ENCODE results near the gene ARHGAP4.

The ARHGAP4 gene

GRCh38 chrX:153910446-153910845 lies 15.6 kb downstream of the ARHGAP4 start:
- H3K23ac ChIP-seq (ENCODE audit: low read length) = no peak overlapping the region
- no peak overlapping the region for H2BK120ac ChIP-seq (ENCODE audit: low read depth, low read length)
- H3K4me3 ChIP-seq (ENCODE audit: low read length) = no peak overlapping the region
- H4K5ac ChIP-seq (ENCODE audit: low read length) = no peak overlapping the region
- no peak overlapping the region for H4K8ac ChIP-seq (ENCODE audit: low read depth, low read length)
- H3K4me2 ChIP-seq (ENCODE audit: low read length) = no peak overlapping the region
- H3K56ac ChIP-seq (ENCODE audit: low read length) = no peak overlapping the region
- WGBS (ENCODE audit: extremely low coverage, insufficient coverage, low lambda C conversion rate) = no CpG with 5 or more reads among the region's 22 CpGs
- no peaks in the 10 kb centered on the region for H3K79me1 ChIP-seq (ENCODE audit: low read length)
- no peak overlapping the region for H3K18ac ChIP-seq (ENCODE audit: low read length)
- no peak overlapping the region for H3K9ac ChIP-seq (ENCODE audit: low read length)
- no peaks in the 10 kb centered on the region for H3K27me3 ChIP-seq (ENCODE audit: insufficient read depth, low read length, poor library complexity)
- no peaks in the 10 kb centered on the region for H3K79me2 ChIP-seq (ENCODE audit: control insufficient read depth, insufficient read depth, low read length)
- DNase-seq = no peak
- no peak overlapping the region for H3K4ac ChIP-seq (ENCODE audit: low read depth, low read length)
- H2BK15ac ChIP-seq (replicated peaks; ENCODE audit: low read depth) = no peak overlapping the region
- H3K4me1 ChIP-seq (ENCODE audit: control insufficient read depth, low read depth, low read length) = no peaks in the 10 kb centered on the region
- no peak overlapping the region for H2AK5ac ChIP-seq (ENCODE audit: low read length)
- H3K27ac ChIP-seq (ENCODE audit: low read depth, low read length) = no peak overlapping the region
- H2BK5ac ChIP-seq (ENCODE audit: low read length) = no peak overlapping the region
- H3K36me3 ChIP-seq (ENCODE audit: control insufficient read depth, insufficient read depth, low read length) = no peaks in the 10 kb centered on the region

- H3K79me1 ChIP-seq (ENCODE audit: low read length) = no peaks in the 10 kb centered on the region
- H3K27ac ChIP-seq (ENCODE audit: low read depth, low read length) = no peak overlapping the region
- H3K4me1 ChIP-seq (ENCODE audit: control insufficient read depth, low read depth, low read length) = no peaks in the 10 kb centered on the region
- no peak overlapping the region for H3K4me3 ChIP-seq (ENCODE audit: low read length)
- H3K9ac ChIP-seq (ENCODE audit: low read length) = no peak overlapping the region
- no peaks in the 10 kb centered on the region for H3K36me3 ChIP-seq (ENCODE audit: control insufficient read depth, insufficient read depth, low read length)
- no peak overlapping the region for H3K18ac ChIP-seq (ENCODE audit: low read length)
- H2BK5ac ChIP-seq (ENCODE audit: low read length) = no peak overlapping the region
- no peak overlapping the region for H2BK120ac ChIP-seq (ENCODE audit: low read depth, low read length)
- H3K27me3 ChIP-seq (ENCODE audit: insufficient read depth, low read length, poor library complexity) = no peaks in the 10 kb centered on the region
- no peak overlapping the region for H2AK5ac ChIP-seq (ENCODE audit: low read length)
- H3K56ac ChIP-seq (ENCODE audit: low read length) = no peak overlapping the region
- H3K79me2 ChIP-seq (ENCODE audit: control insufficient read depth, insufficient read depth, low read length) = no peaks in the 10 kb centered on the region
- H3K4ac ChIP-seq (ENCODE audit: low read depth, low read length) = no peak overlapping the region
- no peak overlapping the region for H3K4me2 ChIP-seq (ENCODE audit: low read length)
- no peak for DNase-seq
- no CpG with 5 or more reads among the region's 25 CpGs for WGBS (ENCODE audit: extremely low coverage, insufficient coverage, low lambda C conversion rate)
- no peak overlapping the region for H2BK15ac ChIP-seq (replicated peaks; ENCODE audit: low read depth)
- H3K23ac ChIP-seq (ENCODE audit: low read length) = no peak overlapping the region
- no peak overlapping the region for H4K5ac ChIP-seq (ENCODE audit: low read length)
- no peak overlapping the region for H4K8ac ChIP-seq (ENCODE audit: low read depth, low read length)
These were observed 16.1 kb downstream of the ARHGAP4 start for GRCh38 chrX:153909980-153910360.

GRCh38 chrX:153909024-153909979 lies 16.8 kb downstream of the ARHGAP4 start:
- no peak overlapping the region for H3K27ac ChIP-seq (ENCODE audit: low read depth, low read length)

GRCh38 chrX:153908219-153908860 lies 17.7 kb downstream of the ARHGAP4 start:
- no peak overlapping the region for H3K4ac ChIP-seq (ENCODE audit: low read depth, low read length)
- DNase-seq = no peak

More at GRCh38 chrX:153909024-153909979, 16.8 kb downstream of the ARHGAP4 start:
- Histone ChIP-seq H2BK5ac (ENCODE audit: low read length) (no peak overlapping the region), H3K36me3 (ENCODE audit: control insufficient read depth, insufficient read depth, low read length) (no peaks in the 10 kb centered on the region), H4K5ac (ENCODE audit: low read length) (no peak overlapping the region), H3K23ac (ENCODE audit: low read length) (no peak overlapping the region), H3K79me1 (ENCODE audit: low read length) (no peaks in the 10 kb centered on the region), H3K4me2 (ENCODE audit: low read length) (no peak overlapping the region), H2BK15ac (replicated peaks; ENCODE audit: low read depth) (no peak overlapping the region), H2BK120ac (ENCODE audit: low read depth, low read length) (no peak overlapping the region), H3K79me2 (ENCODE audit: control insufficient read depth, insufficient read depth, low read length) (no peaks in the 10 kb centered on the region), H3K9ac (ENCODE audit: low read length) (no peak overlapping the region), H4K8ac (ENCODE audit: low read depth, low read length) (no peak overlapping the region), H3K56ac (ENCODE audit: low read length) (no peak overlapping the region), H3K18ac (ENCODE audit: low read length) (no peak overlapping the region), H3K27me3 (ENCODE audit: insufficient read depth, low read length, poor library complexity) (no peaks in the 10 kb centered on the region), H3K4me1 (ENCODE audit: control insufficient read depth, low read depth, low read length) (no peaks in the 10 kb centered on the region), H3K4ac (ENCODE audit: low read depth, low read length) (no peak overlapping the region), H2AK5ac (ENCODE audit: low read length) (no peak overlapping the region), H3K4me3 (ENCODE audit: low read length) (no peak overlapping the region)
- DNase-seq = peak; percentile 62
- no CpG with 5 or more reads among the region's 37 CpGs for WGBS (ENCODE audit: extremely low coverage, insufficient coverage, low lambda C conversion rate)

GRCh38 chrX:153907456-153907855 lies 18.6 kb downstream of the ARHGAP4 start:
- Histone ChIP-seq H3K4me1 (ENCODE audit: control insufficient read depth, low read depth, low read length) (no peaks in the 10 kb centered on the region), H3K4me3 (ENCODE audit: low read length) (no peak overlapping the region), H2BK120ac (ENCODE audit: low read depth, low read length) (no peak overlapping the region), H3K56ac (ENCODE audit: low read length) (no peak overlapping the region), H3K18ac (ENCODE audit: low read length) (no peak overlapping the region), H2AK5ac (ENCODE audit: low read length) (no peak overlapping the region), H3K27me3 (ENCODE audit: insufficient read depth, low read length, poor library complexity) (no peaks in the 10 kb centered on the region), H3K79me1 (ENCODE audit: low read length) (no peaks in the 10 kb centered on the region), H3K4me2 (ENCODE audit: low read length) (no peak overlapping the region), H3K23ac (ENCODE audit: low read length) (no peak overlapping the region), H3K27ac (ENCODE audit: low read depth, low read length) (no peak overlapping the region), H2BK15ac (replicated peaks; ENCODE audit: low read depth) (no peak overlapping the region), H2BK5ac (ENCODE audit: low read length) (no peak overlapping the region), H4K5ac (ENCODE audit: low read length) (no peak overlapping the region), H3K79me2 (ENCODE audit: control insufficient read depth, insufficient read depth, low read length) (no peaks in the 10 kb centered on the region), H3K36me3 (ENCODE audit: control insufficient read depth, insufficient read depth, low read length) (no peaks in the 10 kb centered on the region), H3K9ac (ENCODE audit: low read length) (no peak overlapping the region), H3K4ac (ENCODE audit: low read depth, low read length) (no peak overlapping the region), H4K8ac (ENCODE audit: low read depth, low read length) (no peak overlapping the region)
- DNase-seq = no peak
- no CpG with 5 or more reads among the region's 12 CpGs for WGBS (ENCODE audit: extremely low coverage, insufficient coverage, low lambda C conversion rate)

More at GRCh38 chrX:153908219-153908860, 17.7 kb downstream of the ARHGAP4 start:
- Histone ChIP-seq H2BK5ac (ENCODE audit: low read length) (no peak overlapping the region), H3K23ac (ENCODE audit: low read length) (no peak overlapping the region), H3K18ac (ENCODE audit: low read length) (no peak overlapping the region), H3K27me3 (ENCODE audit: insufficient read depth, low read length, poor library complexity) (no peaks in the 10 kb centered on the region), H3K4me2 (ENCODE audit: low read length) (no peak overlapping the region), H3K4me1 (ENCODE audit: control insufficient read depth, low read depth, low read length) (no peaks in the 10 kb centered on the region), H3K9ac (ENCODE audit: low read length) (no peak overlapping the region), H2AK5ac (ENCODE audit: low read length) (no peak overlapping the region), H2BK15ac (replicated peaks; ENCODE audit: low read depth) (no peak overlapping the region), H3K56ac (ENCODE audit: low read length) (no peak overlapping the region), H3K79me1 (ENCODE audit: low read length) (no peaks in the 10 kb centered on the region), H3K27ac (ENCODE audit: low read depth, low read length) (no peak overlapping the region), H4K8ac (ENCODE audit: low read depth, low read length) (no peak overlapping the region), H3K79me2 (ENCODE audit: control insufficient read depth, insufficient read depth, low read length) (no peaks in the 10 kb centered on the region), H4K5ac (ENCODE audit: low read length) (no peak overlapping the region), H3K4me3 (ENCODE audit: low read length) (no peak overlapping the region), H2BK120ac (ENCODE audit: low read depth, low read length) (no peak overlapping the region), H3K36me3 (ENCODE audit: control insufficient read depth, insufficient read depth, low read length) (no peaks in the 10 kb centered on the region)
- WGBS (ENCODE audit: extremely low coverage, insufficient coverage, low lambda C conversion rate) = no CpG with 5 or more reads among the region's 23 CpGs

Measured in mesendoderm (in vitro differentiated cells).